ENCODE data around the gene SGIP1. TPM values are rescaled to one million over a fixed set of nuclear protein-coding genes. Genes with fewer than 3 reads are reported as not detected.

Gene SGIP1
- total and polyA plus RNA-seq, 2 of the 4 experiments (the other 2 are of a cell fraction), result 27.1 to 42.7 TPM

DNA sequence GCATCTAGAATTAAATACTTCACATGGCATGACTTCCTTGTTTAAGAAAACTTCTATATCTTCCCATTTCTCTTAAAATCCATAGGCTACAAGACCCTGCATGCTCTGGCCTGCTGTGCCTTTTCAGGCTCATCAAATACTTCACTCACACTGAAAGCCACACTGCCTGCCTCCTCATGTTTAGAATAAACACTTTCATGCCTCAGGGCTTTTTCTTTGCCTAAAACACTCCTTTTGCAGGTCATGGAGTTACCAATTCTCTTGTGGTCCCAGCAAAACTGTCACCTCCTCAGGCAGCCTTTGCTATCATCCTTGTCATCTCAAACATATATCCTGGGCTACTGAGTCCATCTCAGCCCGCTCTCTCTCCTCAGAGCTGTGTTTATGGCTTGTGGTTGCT, 5.5 kb downstream of the SGIP1 start:
- peak overlapping the region; percentile 99 for H3K27ac ChIP-seq (ENCODE audit: insufficient read depth, low read length)
- in situ Hi-C loops (cut with MboI; ENCODE audit: low sequenced_read_pairs), result loop anchor here (25.0 kb wide), 1 partner anchor 398 kb away; no protein-coding TSS in a partner anchor
- peak overlapping the region; percentile 80 for H4K91ac ChIP-seq (ENCODE audit: insufficient read depth, low read depth, low read length)
- H2AK9ac ChIP-seq (replicated peaks; ENCODE audit: low read depth, low read length, poor library complexity), result no peak overlapping the region
- peaks cover 16% of the 10 kb centered on the region for H3K9me1 ChIP-seq (ENCODE audit: insufficient read depth, low read length)
- peak overlapping the region; percentile 96 for H4K5ac ChIP-seq (ENCODE audit: low read depth, low read length)
- peaks cover 27% of the 10 kb centered on the region; the same call in 1 of the 2 replicates for H4K20me1 ChIP-seq (ENCODE audit: insufficient read depth, low read length)
- H2AFZ ChIP-seq (replicated peaks; ENCODE audit: low read length, poor library complexity), result no peak overlapping the region
- peak overlapping the region; percentile 26 to 90 for H4K8ac ChIP-seq (ENCODE audit: low read depth in 2 of 2, low read length in 2 of 2)
- H3K56ac ChIP-seq (ENCODE audit: extremely low read depth, insufficient read depth, low read length), result peak overlapping the region; percentile 44
- DNase-seq (no peak), ATAC-seq (ENCODE audit: low read depth) (no peak)
- H3K9ac ChIP-seq (ENCODE audit: low read depth, low read length), result peak overlapping the region; percentile 77
- peaks cover 6 to 41% of the 10 kb centered on the region in 2 experiments; a peak in 2 of 4 replicates for H3K79me1 ChIP-seq (ENCODE audit: low read depth in 1 of 2, low read length in 2 of 2)
- peak overlapping the region; percentile 93 for H3K4ac ChIP-seq (ENCODE audit: low read depth, low read length)
- TF ChIP-seq MXI1 (IDR thresholded peaks at IDR 0.05; ENCODE audit: borderline replicate concordance, low read depth, low read length) (no peak), MAZ (IDR thresholded peaks at IDR 0.05; ENCODE audit: borderline replicate concordance, low read depth, low read length) (no peak), CEBPB (IDR thresholded peaks at IDR 0.05; ENCODE audit: low read depth, low read length) (no peak), NFE2L2 (IDR thresholded peaks at IDR 0.05; ENCODE audit: low read depth, low read length) (no peak), POLR2A (IDR thresholded peaks at IDR 0.05; ENCODE audit: low read depth, low read length) (no peak), RAD21 (IDR thresholded peaks at IDR 0.05; ENCODE audit: low read length) (no peak), RCOR1 (IDR thresholded peaks at IDR 0.05; ENCODE audit: insufficient replicate concordance, low read length) (no peak), FOS (IDR thresholded peaks at IDR 0.05; ENCODE audit: low read depth, low read length) (no peak), CHD1 (IDR thresholded peaks at IDR 0.05; ENCODE audit: low read depth, low read length) (no peak), BHLHE40 (IDR thresholded peaks at IDR 0.05; ENCODE audit: low read depth, low read length) (no peak), MAFK (IDR thresholded peaks at IDR 0.05; ENCODE audit: low read depth, low read length) (no peak), SMC3 (IDR thresholded peaks at IDR 0.05; ENCODE audit: low read depth, low read length) (no peak)
- TF ChIP-seq, protein P1, sequence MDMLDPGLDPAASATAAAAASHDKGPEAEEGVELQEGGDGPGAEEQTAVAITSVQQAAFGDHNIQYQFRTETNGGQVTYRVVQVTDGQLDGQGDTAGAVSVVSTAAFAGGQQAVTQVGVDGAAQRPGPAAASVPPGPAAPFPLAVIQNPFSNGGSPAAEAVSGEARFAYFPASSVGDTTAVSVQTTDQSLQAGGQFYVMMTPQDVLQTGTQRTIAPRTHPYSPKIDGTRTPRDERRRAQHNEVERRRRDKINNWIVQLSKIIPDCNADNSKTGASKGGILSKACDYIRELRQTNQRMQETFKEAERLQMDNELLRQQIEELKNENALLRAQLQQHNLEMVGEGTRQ (IDR thresholded peaks at IDR 0.05; ENCODE audit: low read depth, low read length), result no peak
- TF ChIP-seq, protein P2, sequence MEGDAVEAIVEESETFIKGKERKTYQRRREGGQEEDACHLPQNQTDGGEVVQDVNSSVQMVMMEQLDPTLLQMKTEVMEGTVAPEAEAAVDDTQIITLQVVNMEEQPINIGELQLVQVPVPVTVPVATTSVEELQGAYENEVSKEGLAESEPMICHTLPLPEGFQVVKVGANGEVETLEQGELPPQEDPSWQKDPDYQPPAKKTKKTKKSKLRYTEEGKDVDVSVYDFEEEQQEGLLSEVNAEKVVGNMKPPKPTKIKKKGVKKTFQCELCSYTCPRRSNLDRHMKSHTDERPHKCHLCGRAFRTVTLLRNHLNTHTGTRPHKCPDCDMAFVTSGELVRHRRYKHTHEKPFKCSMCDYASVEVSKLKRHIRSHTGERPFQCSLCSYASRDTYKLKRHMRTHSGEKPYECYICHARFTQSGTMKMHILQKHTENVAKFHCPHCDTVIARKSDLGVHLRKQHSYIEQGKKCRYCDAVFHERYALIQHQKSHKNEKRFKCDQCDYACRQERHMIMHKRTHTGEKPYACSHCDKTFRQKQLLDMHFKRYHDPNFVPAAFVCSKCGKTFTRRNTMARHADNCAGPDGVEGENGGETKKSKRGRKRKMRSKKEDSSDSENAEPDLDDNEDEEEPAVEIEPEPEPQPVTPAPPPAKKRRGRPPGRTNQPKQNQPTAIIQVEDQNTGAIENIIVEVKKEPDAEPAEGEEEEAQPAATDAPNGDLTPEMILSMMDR (conservative IDR thresholded peaks at IDR 0.05; ENCODE audit: low read depth, low read length), result no peak
- TF ChIP-seq, protein P3, sequence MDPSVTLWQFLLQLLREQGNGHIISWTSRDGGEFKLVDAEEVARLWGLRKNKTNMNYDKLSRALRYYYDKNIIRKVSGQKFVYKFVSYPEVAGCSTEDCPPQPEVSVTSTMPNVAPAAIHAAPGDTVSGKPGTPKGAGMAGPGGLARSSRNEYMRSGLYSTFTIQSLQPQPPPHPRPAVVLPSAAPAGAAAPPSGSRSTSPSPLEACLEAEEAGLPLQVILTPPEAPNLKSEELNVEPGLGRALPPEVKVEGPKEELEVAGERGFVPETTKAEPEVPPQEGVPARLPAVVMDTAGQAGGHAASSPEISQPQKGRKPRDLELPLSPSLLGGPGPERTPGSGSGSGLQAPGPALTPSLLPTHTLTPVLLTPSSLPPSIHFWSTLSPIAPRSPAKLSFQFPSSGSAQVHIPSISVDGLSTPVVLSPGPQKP (IDR thresholded peaks at IDR 0.05; ENCODE audit: borderline replicate concordance, low read depth, low read length), result no peak
- no peaks in the 10 kb centered on the region for H3K9me3 ChIP-seq (ENCODE audit: control insufficient read depth, insufficient read depth, low read length)
- H3K14ac ChIP-seq (replicated peaks; ENCODE audit: low read depth, low read length), result peak overlapping the region; percentile 83
- ChIA-PET POLR2A (ENCODE audit: unreplicated experiment) (interaction anchor here (0.6 to 1.4 kb wide), 3 partner anchors 8 to 103 kb away, joined by 3 to 4 read pairs (median 3); no protein-coding TSS in a partner anchor), CTCF (interaction anchor here (1.0 kb wide), 1 partner anchor 95 kb away, joined by 3 read pairs; no protein-coding TSS in a partner anchor)
- H3K4me1 ChIP-seq (ENCODE audit: control insufficient read depth, insufficient read depth, low read length), result peaks cover 25% of the 10 kb centered on the region
- peak overlapping the region; percentile 96 for H2BK5ac ChIP-seq (ENCODE audit: low read depth, low read length, poor library complexity, severe bottlenecking)
- peak overlapping the region; percentile 88 for H2BK120ac ChIP-seq (ENCODE audit: low read depth, low read length)
- intact Hi-C loops (cut with micrococcal nuclease), result no loop called here
- peak overlapping the region; percentile 87 for H3K4me2 ChIP-seq (ENCODE audit: low read depth, low read length)
- peak overlapping the region; percentile 96 for H3K18ac ChIP-seq (ENCODE audit: low read depth, low read length)
- H3K27me3 ChIP-seq (ENCODE audit: control insufficient read depth, insufficient read depth, low read length), result no peaks in the 10 kb centered on the region
- peak overlapping the region; percentile 41; the same call in 2 of the 3 replicates for H2BK15ac ChIP-seq (ENCODE audit: low read depth, low read length)
- H2BK20ac ChIP-seq (ENCODE audit: low read depth, low read length), result peak overlapping the region; percentile 83
- H3K23ac ChIP-seq (ENCODE audit: low read depth, low read length), result peak overlapping the region; percentile 81
- H2AK5ac ChIP-seq (ENCODE audit: low read depth, low read length), result peak overlapping the region; percentile 81
- peak overlapping the region; percentile 26; the same call in 1 of the 2 replicates for H3K4me3 ChIP-seq (ENCODE audit: insufficient read depth, low read depth, low read length)
- BruUV-seq (replicated peaks), result no TSS peak
- dilution Hi-C loops (cut with HindIII; ENCODE audit: low sequenced_read_pairs, unreplicated experiment), result no loop called here
- WGBS, 2 experiments (ENCODE audit: extremely low coverage in 2 of 2, insufficient read length in 1 of 2), result no CpG with 5 or more reads among the region's 1 CpG
- peaks cover 28% of the 10 kb centered on the region for H3K36me3 ChIP-seq (ENCODE audit: control insufficient read depth, insufficient read depth, low read length)

Measured in IMR-90 (cell line).